HCT116 (cell line): ENCODE measurements around the gene OR2V2. TPM values are rescaled to one million over a fixed set of nuclear protein-coding genes. Genes with fewer than 3 reads are reported as not detected.
A peak's percentile ranks its signal among the peaks of the same experiment; 100 is the strongest.

ENCODE experiments used
- ATAC-seq: fragments of 200-7000 bp; cut with Tn5 transposase; 2 replicates; pipeline ENCODE4 v1.9.1; 2020; ENCODE audit warnings: mild to moderate bottlenecking, moderate library complexity
- BruUV-seq: library from RNA; stranded (reverse); fragments of 400-500 nt; replicated peaks from 2 replicates; lab custom pipeline; 2021; lab: Mats Ljungman, UMichigan
- CTCF ChIA-PET: fragments of 300-600 bp; sonication (Branson Sonifier 250); formaldehyde crosslinking; loops from one replicate; lab custom pipeline; 2021; ENCODE audit warnings: antibody characterized with exemption; lab: Charles Lee
- POLR2A ChIA-PET: fragments of 300-600, 350-600 bp; sonication (Branson Sonifier 250); formaldehyde crosslinking; loops from one replicate; lab custom pipeline; 2021; ENCODE audit warnings: antibody characterized with exemption; lab: Charles Lee
- RAD21 ChIA-PET, 2 experiments: fragments of 300-600 bp; sonication (Branson Sonifier 250); formaldehyde crosslinking; loops; one replicate each; lab custom pipeline; 2023; ENCODE audit warnings: low total read pairs in 2 of 2; ENCODE audit not compliant: uncharacterized antibody in 2 of 2, unreplicated experiment in 2 of 2, low non-redundant PET in 1 of 2; lab: Charles Lee
- DNase-seq: peaks from one replicate; pipeline ENCODE4 v3.0.0-alpha.2; 2010; ENCODE audit warnings: low read depth, low spot score
- H2AFZ ChIP-seq: fragments of 200-600 bp; shearing (Covaris generic), sonication (generic); 2 replicates; pipeline ENCODE4 v1.6.1; 2017; ENCODE audit warnings: low read depth, mixed run types, mixed read lengths, antibody characterized with exemption, low read length; ENCODE audit not compliant: poor library complexity, severe bottlenecking
- H3K27ac ChIP-seq: 2 replicates; pipeline ENCODE4 v1.5.1; 2012; ENCODE audit warnings: low read depth, low read length
- H3K27me3 ChIP-seq: fragments of 200-600 bp; sonication (generic); 2 replicates; pipeline ENCODE4 v1.6.1; 2016; ENCODE audit warnings: mixed run types, low read length, mixed read lengths; ENCODE audit not compliant: insufficient read depth
- H3K36me3 ChIP-seq, 2 experiments: fragments of 200-500 bp in 1 of 2; fragments of 200-600 bp in 1 of 2; sonication (Bioruptor generic) in 1 of 2; sonication (generic) in 1 of 2; 2 replicates each; pipeline versions ENCODE4 v1.5.1 to v1.6.1; 2014 to 2016; ENCODE audit warnings: low read length in 2 of 2, inconsistent platforms in 1 of 2, mixed read lengths in 1 of 2, mixed run types in 1 of 2; ENCODE audit not compliant: insufficient read depth in 2 of 2, control insufficient read depth in 1 of 2
- H3K4me1 ChIP-seq, 2 experiments: fragments of 200-600 bp in 1 of 2; sonication (generic) in 1 of 2; 2 replicates each; pipeline versions ENCODE4 v1.5.1 to v1.6.1; 2012 to 2017; ENCODE audit warnings: low read length in 2 of 2, inconsistent platforms in 1 of 2, mild to moderate bottlenecking in 1 of 2, mixed read lengths in 1 of 2, mixed run types in 1 of 2, moderate library complexity in 1 of 2; ENCODE audit not compliant: insufficient read depth in 2 of 2, control insufficient read depth in 1 of 2
- H3K4me2 ChIP-seq: fragments of 200-600 bp; sonication (generic); 2 replicates; pipeline ENCODE4 v1.6.1; 2017; ENCODE audit warnings: mixed run types, low read length, mixed read lengths
- H3K4me3 ChIP-seq, 2 experiments: fragments of 200-600 bp in 1 of 2; sonication (generic) in 1 of 2; replicated peaks in 1 of 2; 2 replicates each; pipeline ENCODE4 v1.5.1; 2011 to 2016; ENCODE audit warnings: low read length in 2 of 2, control low read depth in 1 of 2, low read depth in 1 of 2, mild to moderate bottlenecking in 1 of 2, mixed read lengths in 1 of 2, mixed run types in 1 of 2
- H3K79me2 ChIP-seq: fragments of 200-600 bp; sonication (generic); 2 replicates; pipeline ENCODE4 v1.6.1; 2017; ENCODE audit warnings: mild to moderate bottlenecking, mixed run types, low read length, moderate library complexity, mixed read lengths; ENCODE audit not compliant: insufficient read depth
- H3K9ac ChIP-seq: fragments of 200-600 bp; sonication (generic); 2 replicates; pipeline ENCODE4 v1.6.1; 2016; ENCODE audit warnings: low read length, mixed read lengths
- H3K9me2 ChIP-seq: fragments of 200-600 bp; sonication (generic), shearing (Covaris generic); 2 replicates; pipeline ENCODE4 v1.6.1; 2017; ENCODE audit warnings: mixed run types, mild to moderate bottlenecking, moderate library complexity; ENCODE audit not compliant: insufficient read depth
- H3K9me3 ChIP-seq, 2 experiments: fragments of 200-500 bp in 1 of 2; fragments of 200-600 bp in 1 of 2; sonication (Bioruptor generic) in 1 of 2; sonication (generic) in 1 of 2; 2 replicates each; pipeline ENCODE4 v1.6.1; 2014 to 2017; ENCODE audit warnings: low read length in 2 of 2, mixed read lengths in 2 of 2, inconsistent platforms in 1 of 2, low read depth in 1 of 2, mild to moderate bottlenecking in 1 of 2, mixed run types in 1 of 2, moderate library complexity in 1 of 2; ENCODE audit not compliant: control insufficient read depth in 1 of 2, insufficient read depth in 1 of 2
- H4K20me1 ChIP-seq: fragments of 200-600 bp; sonication (generic), shearing (Covaris generic); 2 replicates; pipeline ENCODE4 v1.6.1; 2017; ENCODE audit warnings: mixed run types, mild to moderate bottlenecking, moderate library complexity; ENCODE audit not compliant: insufficient read depth
- CBX3 ChIP-seq: IDR thresholded peaks from 2 replicates; pipeline ENCODE4 v1.6.1; 2012; ENCODE audit warnings: low read depth
- ELF1 ChIP-seq: IDR thresholded peaks from 2 replicates; pipeline ENCODE4 v1.6.1; 2012; ENCODE audit warnings: low read depth, borderline replicate concordance
- EZH2phosphoT487 ChIP-seq: fragments of 200-600 bp; IDR thresholded peaks from 2 replicates; pipeline ENCODE4 v1.6.1; 2018; ENCODE audit warnings: antibody characterized with exemption, borderline replicate concordance
- POLR2A ChIP-seq: IDR thresholded peaks from 2 replicates; pipeline ENCODE4 v1.7.0; 2011; ENCODE audit warnings: borderline replicate concordance; ENCODE audit not compliant: insufficient read depth, insufficient read length; ENCODE audit errors: extremely low read depth
- POLR2AphosphoS5 ChIP-seq: IDR thresholded peaks from 2 replicates; pipeline ENCODE4 v1.6.1; 2011; ENCODE audit warnings: mild to moderate bottlenecking, low read depth, low read length, moderate library complexity
- RAD21 ChIP-seq: IDR thresholded peaks from 2 replicates; pipeline ENCODE4 v1.6.1; 2012; ENCODE audit warnings: low read depth, mild to moderate bottlenecking
- SIN3A ChIP-seq: IDR thresholded peaks from 2 replicates; pipeline ENCODE4 v1.6.1; 2012; ENCODE audit warnings: low read depth
- SRF ChIP-seq: IDR thresholded peaks from 2 replicates; pipeline ENCODE4 v1.6.1; 2012; ENCODE audit warnings: low read depth
- intact Hi-C: fragments of 100-400 bp; cut with micrococcal nuclease; formaldehyde crosslinking; loops from 2 replicates; pipeline ENCODE4 v1.10.0; 2022
- total RNA-seq: library from RNA; stranded (reverse); gene quantifications from one replicate; pipeline ENCODE4 v1.2.1, GENCODE V29; 2021; ENCODE audit not compliant: unreplicated experiment

The OR2V2 gene
- total RNA-seq, 1 experiment from 2014 or later: not detected

DNA sequence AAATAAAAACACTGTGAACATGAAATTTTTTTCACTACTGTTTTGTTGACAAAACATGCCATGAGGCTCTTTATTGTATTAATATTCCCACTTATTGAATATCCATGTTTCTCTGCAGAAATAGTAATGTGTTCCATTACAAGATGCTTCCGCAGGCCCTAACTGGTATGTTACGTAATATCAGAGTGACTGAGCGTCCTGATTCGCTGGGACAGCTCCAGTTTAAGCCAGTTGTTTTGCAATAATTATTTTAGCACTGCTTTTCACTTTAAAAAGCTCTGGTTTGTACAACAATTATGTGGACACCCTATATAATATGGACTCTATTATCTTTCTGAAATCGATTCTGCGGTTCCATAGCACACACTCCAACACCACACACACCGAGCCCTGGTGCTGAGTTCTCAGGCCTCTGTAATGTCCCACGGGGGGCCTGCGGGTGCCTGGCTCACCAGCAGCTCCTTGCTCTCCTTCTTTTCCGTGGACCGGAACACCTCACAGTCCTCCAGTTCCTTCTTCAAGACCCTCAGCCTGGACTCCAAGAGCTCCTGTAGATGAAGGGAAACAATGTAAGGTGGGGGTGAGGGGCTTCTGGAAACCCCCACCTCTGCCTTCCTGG is 55.8 kb downstream of the OR2V2 start:
- Histone ChIP-seq H3K4me3 (peak overlapping the region; percentile 70 to 73), H3K9ac (peak overlapping the region; percentile 78)
- intact Hi-C loops: no loop called here

GRCh38 chr5:181203777-181204112 is 56.4 kb downstream of the OR2V2 start:
- intact Hi-C loops: no loop called here
- DNase-seq (no peak), ATAC-seq (peak; percentile 28)
- ChIA-PET CTCF (interaction anchor here (1.4 kb wide), 1 partner anchor 12 kb away, joined by 4 read pairs; no protein-coding TSS in a partner anchor), POLR2A (interaction anchor here (0.8 to 2.7 kb wide), 3 partner anchors 12 to 33 kb away, joined by 3 to 11 read pairs (median 10); no protein-coding TSS in a partner anchor), RAD21 (no interaction called here)
- no peaks in the 10 kb centered on the region for H3K27me3 ChIP-seq
- no peaks in the 10 kb centered on the region for H3K36me3 ChIP-seq
- TF ChIP-seq EZH2phosphoT487 (no peak), SIN3A (no peak), CBX3 (no peak), ELF1 (no peak), RAD21 (no peak), POLR2AphosphoS5 (no peak)
- H3K4me2 ChIP-seq: peak overlapping the region; percentile 94
- BruUV-seq: no TSS peak
- H3K9me2 ChIP-seq: no peaks in the 10 kb centered on the region
- H4K20me1 ChIP-seq: no peaks in the 10 kb centered on the region
- no peaks in the 10 kb centered on the region; the same call in 1 of the 2 replicates for H3K79me2 ChIP-seq
- H3K27ac ChIP-seq: peak overlapping the region; percentile 93
- peak overlapping the region; percentile 78 for H3K9ac ChIP-seq
- H3K9me3 ChIP-seq: no peaks in the 10 kb centered on the region
- H3K4me3 ChIP-seq: peak overlapping the region; percentile 70 to 73
- H3K4me1 ChIP-seq: peaks cover 12 to 40% of the 10 kb centered on the region in 2 experiments
- no peak overlapping the region for H2AFZ ChIP-seq

More for the DNA sequence above, 55.8 kb downstream of the OR2V2 start:
- no peak for TF ChIP-seq SRF
- TF ChIP-seq POLR2A: no peak
- TF ChIP-seq, all 23 proteins: peak for 0
- peak overlapping the region; percentile 94 for H3K4me2 ChIP-seq
- no peaks in the 10 kb centered on the region for H3K27me3 ChIP-seq
- TSS peak; percentile 52 for BruUV-seq
- H3K9me3 ChIP-seq: no peaks in the 10 kb centered on the region
- ATAC-seq: no peak
- no peaks in the 10 kb centered on the region for H4K20me1 ChIP-seq
- H3K36me3 ChIP-seq: no peaks in the 10 kb centered on the region
- DNase-seq: no peak
- H3K9me2 ChIP-seq: no peaks in the 10 kb centered on the region
- H3K4me1 ChIP-seq: peaks cover 12 to 38% of the 10 kb centered on the region in 2 experiments
- RAD21 ChIA-PET: no interaction called here
- no peak overlapping the region for H2AFZ ChIP-seq
- POLR2A ChIA-PET: interaction anchor here (1.0 to 2.7 kb wide), 2 partner anchors 12 to 20 kb away, joined by 3 to 11 read pairs; partner anchors contain the start of gene TRIM41
- H3K27ac ChIP-seq: peak overlapping the region; percentile 93
- no peaks in the 10 kb centered on the region; the same call in 1 of the 2 replicates for H3K79me2 ChIP-seq
- CTCF ChIA-PET: no interaction called here
